Activated CD8-positive, alpha-beta memory T cell treated with anti-CD3 and anti-CD28 coated beads, Interleukin-2, amount 10 ng/mL, durations not matched to agents 7 days and 5 days (primary cell): ENCODE measurements around the gene TTC3. TPM values are rescaled to one million over a fixed set of nuclear protein-coding genes. Genes with fewer than 3 reads are reported as not detected.
"Not testable (repeated sequence)": the region's sequence is repeated elsewhere in the genome, so short reads cannot be mapped to it uniquely, and the experiment has no call there.

Source experiments
- ATAC-seq: fragments of 150-1000 bp; cut with Tn5 transposase; one replicate; pipeline ENCODE4 v1.10.0; 2021; ENCODE audit warnings: moderate library complexity
- CTCF ChIA-PET: fragments of 350-600 bp; sonication (Branson Sonifier 250); formaldehyde crosslinking; loops from one replicate; lab custom pipeline; 2021; ENCODE audit warnings: antibody characterized with exemption; lab: Charles Lee
- DNase-seq: peaks from one replicate; pipeline ENCODE4 v3.0.0-alpha.2; 2020
- H3K27ac Mint-ChIP-seq: one replicate; pipeline ENCODE4 v1.8.0; 2021; ENCODE audit warnings: mild to moderate bottlenecking, mixed read lengths
- H3K27me3 Mint-ChIP-seq: one replicate; pipeline ENCODE4 v1.8.0; 2021; ENCODE audit warnings: mixed read lengths
- H3K36me3 Mint-ChIP-seq: one replicate; pipeline ENCODE4 v1.8.0; 2021; ENCODE audit warnings: mild to moderate bottlenecking, mixed read lengths
- H3K4me1 Mint-ChIP-seq: one replicate; pipeline ENCODE4 v1.8.0; 2021; ENCODE audit warnings: mixed read lengths
- H3K4me3 Mint-ChIP-seq: one replicate; pipeline ENCODE4 v1.8.0; 2021; ENCODE audit warnings: mild to moderate bottlenecking, moderate library complexity, mixed read lengths
- H3K9me3 Mint-ChIP-seq: one replicate; pipeline ENCODE4 v1.8.0; 2022; ENCODE audit warnings: low read depth, mixed read lengths
- total RNA-seq, 2 experiments: library from RNA; stranded (reverse); gene quantifications; one replicate each; pipeline ENCODE4 v1.2.3, GENCODE V29; 2021

TTC3 gene, protein sequence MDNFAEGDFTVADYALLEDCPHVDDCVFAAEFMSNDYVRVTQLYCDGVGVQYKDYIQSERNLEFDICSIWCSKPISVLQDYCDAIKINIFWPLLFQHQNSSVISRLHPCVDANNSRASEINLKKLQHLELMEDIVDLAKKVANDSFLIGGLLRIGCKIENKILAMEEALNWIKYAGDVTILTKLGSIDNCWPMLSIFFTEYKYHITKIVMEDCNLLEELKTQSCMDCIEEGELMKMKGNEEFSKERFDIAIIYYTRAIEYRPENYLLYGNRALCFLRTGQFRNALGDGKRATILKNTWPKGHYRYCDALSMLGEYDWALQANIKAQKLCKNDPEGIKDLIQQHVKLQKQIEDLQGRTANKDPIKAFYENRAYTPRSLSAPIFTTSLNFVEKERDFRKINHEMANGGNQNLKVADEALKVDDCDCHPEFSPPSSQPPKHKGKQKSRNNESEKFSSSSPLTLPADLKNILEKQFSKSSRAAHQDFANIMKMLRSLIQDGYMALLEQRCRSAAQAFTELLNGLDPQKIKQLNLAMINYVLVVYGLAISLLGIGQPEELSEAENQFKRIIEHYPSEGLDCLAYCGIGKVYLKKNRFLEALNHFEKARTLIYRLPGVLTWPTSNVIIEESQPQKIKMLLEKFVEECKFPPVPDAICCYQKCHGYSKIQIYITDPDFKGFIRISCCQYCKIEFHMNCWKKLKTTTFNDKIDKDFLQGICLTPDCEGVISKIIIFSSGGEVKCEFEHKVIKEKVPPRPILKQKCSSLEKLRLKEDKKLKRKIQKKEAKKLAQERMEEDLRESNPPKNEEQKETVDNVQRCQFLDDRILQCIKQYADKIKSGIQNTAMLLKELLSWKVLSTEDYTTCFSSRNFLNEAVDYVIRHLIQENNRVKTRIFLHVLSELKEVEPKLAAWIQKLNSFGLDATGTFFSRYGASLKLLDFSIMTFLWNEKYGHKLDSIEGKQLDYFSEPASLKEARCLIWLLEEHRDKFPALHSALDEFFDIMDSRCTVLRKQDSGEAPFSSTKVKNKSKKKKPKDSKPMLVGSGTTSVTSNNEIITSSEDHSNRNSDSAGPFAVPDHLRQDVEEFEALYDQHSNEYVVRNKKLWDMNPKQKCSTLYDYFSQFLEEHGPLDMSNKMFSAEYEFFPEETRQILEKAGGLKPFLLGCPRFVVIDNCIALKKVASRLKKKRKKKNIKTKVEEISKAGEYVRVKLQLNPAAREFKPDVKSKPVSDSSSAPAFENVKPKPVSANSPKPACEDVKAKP (N-terminal part only)
- total RNA-seq = 10 to 100 TPM; 44.0 to 55.0 TPM

DNA sequence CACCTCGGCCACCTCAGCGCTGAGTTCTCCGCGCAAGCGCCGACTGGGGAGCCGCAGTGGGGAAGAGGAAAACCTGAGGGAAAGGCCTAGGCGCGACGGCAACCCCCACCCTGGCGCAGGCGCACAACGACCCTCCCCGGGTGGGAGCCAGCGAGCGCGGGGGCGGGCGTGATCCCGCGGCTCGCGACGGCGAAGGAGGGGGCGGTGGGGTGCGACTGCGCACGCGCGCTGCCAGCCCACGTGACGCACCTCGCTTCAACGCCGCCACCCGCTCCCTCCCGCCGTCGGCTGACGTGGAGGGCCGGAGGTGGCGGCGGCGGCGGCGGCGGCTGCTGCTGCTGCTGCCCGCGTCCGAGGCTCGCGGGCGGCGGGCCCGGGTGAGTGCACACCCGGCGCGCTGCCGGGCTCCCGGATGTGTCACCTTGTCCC lies at the start of gene TTC3, which contains the start of gene PIGP:
TTC3 (plus strand) TSS at position 267 of the 429 bp plus-strand sequence. CDS start 14,004 bp downstream, outside the sequence.
PIGP (minus strand) TSS at position 84 of the 429 bp plus-strand sequence. CDS start 556 bp downstream, outside the sequence.
- CTCF ChIA-PET = no interaction called here
- peaks cover 18% of the 10 kb centered on the region for H3K36me3 Mint-ChIP-seq
- peak within 1 kb of the TSS; percentile 91 for H3K27ac Mint-ChIP-seq
- H3K9me3 Mint-ChIP-seq = no peaks in the 10 kb centered on the region
- H3K27me3 Mint-ChIP-seq = no peaks in the 10 kb centered on the region
- peaks cover 42% of the 10 kb centered on the region for H3K4me1 Mint-ChIP-seq
- DNase-seq = peak; percentile 93
- ATAC-seq = peak; percentile 81
- peak within 1 kb of the TSS; percentile 87 for H3K4me3 Mint-ChIP-seq

DNA sequence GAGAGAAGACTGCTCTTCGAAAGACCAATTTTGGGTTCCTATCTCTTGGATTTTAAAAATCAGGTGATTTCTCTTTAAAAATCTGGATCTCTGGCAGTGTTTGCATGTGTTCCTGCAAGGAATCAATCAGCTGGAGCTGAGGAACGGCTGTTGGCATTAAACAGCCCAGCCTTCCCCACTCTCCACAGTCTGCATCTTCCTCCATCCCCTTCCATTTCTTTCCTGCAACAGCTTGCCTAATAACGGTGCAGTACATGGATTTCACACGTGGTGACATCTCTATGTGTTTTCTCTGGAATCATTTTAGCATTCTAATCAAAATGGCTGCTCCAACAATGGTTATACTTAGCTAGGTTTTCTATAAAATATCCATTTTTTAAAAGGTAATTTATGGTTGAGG lies 46.6 kb upstream of the TTC3 start:
- CTCF ChIA-PET = interaction anchor here (0.8 to 1.8 kb wide), 2 partner anchors 11 to 53 kb away, joined by 3 to 8 read pairs; no protein-coding TSS in a partner anchor
- Mint-ChIP-seq H3K4me1 (no peaks in the 10 kb centered on the region), H3K27ac (no peak overlapping the region), H3K27me3 (peaks cover 6% of the 10 kb centered on the region), H3K9me3 (no peaks in the 10 kb centered on the region), H3K36me3 (no peaks in the 10 kb centered on the region), H3K4me3 (no peak overlapping the region)
- no peak for ATAC-seq
- no peak for DNase-seq

DNA sequence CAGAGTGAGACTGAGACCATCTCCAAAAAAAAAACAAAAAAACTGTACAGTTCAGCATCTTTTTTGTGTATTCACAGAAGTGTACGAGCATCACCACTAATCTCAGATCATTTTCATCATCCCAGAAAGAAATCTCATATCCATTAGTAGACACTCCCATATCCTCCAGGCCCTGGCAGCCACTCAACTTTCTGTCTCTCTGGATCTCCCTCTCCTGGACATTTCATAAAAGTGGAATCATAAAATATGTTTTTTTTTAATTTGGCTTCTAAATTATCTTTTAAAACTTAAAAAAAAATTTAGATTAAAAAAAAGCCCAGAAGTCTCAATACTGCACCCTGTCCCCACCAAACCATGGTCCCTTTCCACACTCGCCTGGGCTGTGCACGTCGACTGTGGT lies 44.5 kb upstream of the TTC3 start:
- DNase-seq = no peak
- H3K27ac Mint-ChIP-seq = no peak overlapping the region
- no peaks in the 10 kb centered on the region for H3K36me3 Mint-ChIP-seq
- no peak for ATAC-seq
- H3K9me3 Mint-ChIP-seq = no peaks in the 10 kb centered on the region
- no peak overlapping the region for H3K4me3 Mint-ChIP-seq
- CTCF ChIA-PET = no interaction called here
- H3K27me3 Mint-ChIP-seq = peaks cover 6% of the 10 kb centered on the region
- no peaks in the 10 kb centered on the region for H3K4me1 Mint-ChIP-seq

DNA sequence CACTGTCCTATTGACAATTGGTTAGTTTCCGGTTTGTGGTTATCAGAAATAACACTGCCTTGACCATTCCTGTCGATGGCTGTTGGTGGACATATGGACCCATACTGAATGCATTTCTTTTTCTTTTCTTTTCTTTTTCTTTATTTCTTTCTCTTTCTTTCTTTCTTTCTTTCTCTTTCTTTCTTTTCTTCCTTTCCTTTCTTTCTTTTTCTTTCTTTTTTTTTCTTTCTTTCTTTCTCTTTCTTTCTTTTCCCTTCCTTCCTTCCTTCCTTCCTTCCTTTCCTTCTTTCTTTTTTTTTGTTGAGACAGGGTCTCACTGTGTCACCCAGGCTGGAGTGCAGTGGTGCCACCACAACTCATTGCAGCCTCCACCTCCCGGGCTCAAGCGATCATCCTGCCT lies 42.2 kb upstream of the TTC3 start:
- CTCF ChIA-PET = no interaction called here
- DNase-seq (no peak), ATAC-seq (no peak)
- Mint-ChIP-seq H3K36me3 (no peaks in the 10 kb centered on the region), H3K4me1 (no peaks in the 10 kb centered on the region), H3K9me3 (no peaks in the 10 kb centered on the region), H3K27me3 (peaks cover 6% of the 10 kb centered on the region), H3K27ac (no peak overlapping the region), H3K4me3 (no peak overlapping the region)

DNA sequence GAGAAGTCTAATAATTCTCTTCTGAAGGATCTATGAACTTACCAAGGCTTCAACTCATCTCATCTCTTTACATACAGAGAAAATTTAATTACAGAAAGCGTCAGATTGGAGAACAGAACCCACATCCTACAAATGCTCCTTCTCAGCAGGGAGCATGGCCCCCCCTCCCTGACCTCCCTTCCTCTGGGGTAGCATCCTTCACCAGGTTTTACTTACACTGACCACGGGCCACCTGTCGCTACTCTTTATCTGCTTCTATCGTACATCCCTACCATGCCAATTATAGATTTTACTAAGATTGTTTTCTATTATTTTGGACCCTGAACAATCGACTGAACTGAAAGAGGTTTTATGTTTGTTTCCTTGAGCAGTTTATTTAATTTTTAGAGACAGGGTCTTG lies 40.8 kb upstream of the TTC3 start:
- H3K36me3 Mint-ChIP-seq = no peaks in the 10 kb centered on the region
- no peak for ATAC-seq
- CTCF ChIA-PET = no interaction called here
- no peak overlapping the region for H3K27ac Mint-ChIP-seq
- no peaks in the 10 kb centered on the region for H3K27me3 Mint-ChIP-seq
- no peaks in the 10 kb centered on the region for H3K4me1 Mint-ChIP-seq
- no peak for DNase-seq
- no peak overlapping the region for H3K4me3 Mint-ChIP-seq
- H3K9me3 Mint-ChIP-seq = no peaks in the 10 kb centered on the region

DNA sequence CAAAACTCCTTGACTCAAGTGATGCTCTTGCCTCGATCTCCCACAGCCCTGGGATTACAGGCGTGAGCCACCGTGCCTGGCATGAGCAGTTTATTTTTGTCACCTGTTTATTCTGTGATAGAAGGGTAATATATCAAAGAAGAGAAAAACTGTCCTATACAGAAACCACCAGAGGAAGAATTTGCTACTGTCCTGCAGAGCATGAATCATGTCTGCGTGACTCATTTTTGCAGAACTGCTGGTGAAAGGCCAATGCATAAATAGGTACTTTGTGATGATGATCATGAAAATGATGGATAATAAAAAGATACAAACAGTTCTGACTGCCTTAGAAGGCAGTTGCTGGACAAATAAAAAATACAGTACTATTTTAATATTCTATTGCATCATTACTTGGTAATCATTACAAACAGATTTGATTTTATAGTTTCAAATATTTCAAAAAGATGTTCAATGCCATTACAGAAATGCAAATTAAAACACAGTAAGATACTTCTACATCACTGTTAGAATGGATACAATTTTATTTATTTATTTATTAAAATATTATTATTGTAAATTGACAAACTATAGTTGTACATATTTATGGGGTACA lies 40.1 kb upstream of the TTC3 start:
- peaks cover 2% of the 10 kb centered on the region for H3K27me3 Mint-ChIP-seq
- H3K4me1 Mint-ChIP-seq = no peaks in the 10 kb centered on the region
- no peak overlapping the region for H3K27ac Mint-ChIP-seq
- no peak for ATAC-seq
- no peak for DNase-seq
- no peaks in the 10 kb centered on the region for H3K9me3 Mint-ChIP-seq
- H3K4me3 Mint-ChIP-seq = no peak overlapping the region
- no peaks in the 10 kb centered on the region for H3K36me3 Mint-ChIP-seq
- CTCF ChIA-PET = no interaction called here

DNA sequence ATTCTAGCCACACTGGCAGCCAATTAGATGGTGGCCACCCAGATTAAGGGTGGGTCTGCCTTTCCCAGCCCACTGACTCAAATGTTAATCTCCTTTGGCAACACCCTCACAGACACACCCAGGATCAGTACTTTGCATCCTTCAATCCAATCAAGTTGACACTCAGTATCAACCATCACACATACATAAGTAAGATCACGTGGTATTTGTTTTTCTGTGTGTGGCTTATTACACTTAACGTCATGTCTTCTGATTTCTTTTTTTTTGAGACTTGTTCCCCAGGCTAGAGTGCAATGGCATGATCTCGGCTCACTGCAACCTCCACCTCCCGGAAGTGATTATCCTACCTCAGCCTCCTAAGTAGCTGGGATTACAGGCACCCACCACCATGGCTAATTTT lies 38.7 kb upstream of the TTC3 start:
- CTCF ChIA-PET = not testable (repeated sequence)

DNA sequence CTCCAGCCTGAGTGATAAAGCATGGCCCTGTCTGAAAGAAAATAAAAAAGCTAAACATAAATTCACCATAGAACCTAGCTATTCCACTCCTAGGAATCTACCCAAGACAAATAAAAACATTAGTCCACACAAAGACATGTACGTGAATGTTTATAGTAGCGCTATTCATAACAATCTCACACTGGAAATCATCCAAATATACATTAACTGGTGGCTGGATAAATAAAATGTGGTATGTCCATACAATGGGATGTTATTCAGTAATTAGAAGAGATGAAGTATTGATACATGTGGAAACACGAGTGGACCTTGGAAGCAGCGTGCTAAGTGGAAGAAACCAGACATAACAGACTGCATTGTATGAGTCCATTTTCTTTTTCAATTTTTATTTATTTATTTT lies 36.9 kb upstream of the TTC3 start:
- CTCF ChIA-PET = no interaction called here

More for the DNA sequence above, 38.7 kb upstream of the TTC3 start:
- not testable (repeated sequence) for H3K4me1 Mint-ChIP-seq, H3K9me3 Mint-ChIP-seq, H3K4me3 Mint-ChIP-seq, H3K36me3 Mint-ChIP-seq, ATAC-seq, H3K27me3 Mint-ChIP-seq, H3K27ac Mint-ChIP-seq, DNase-seq

DNA sequence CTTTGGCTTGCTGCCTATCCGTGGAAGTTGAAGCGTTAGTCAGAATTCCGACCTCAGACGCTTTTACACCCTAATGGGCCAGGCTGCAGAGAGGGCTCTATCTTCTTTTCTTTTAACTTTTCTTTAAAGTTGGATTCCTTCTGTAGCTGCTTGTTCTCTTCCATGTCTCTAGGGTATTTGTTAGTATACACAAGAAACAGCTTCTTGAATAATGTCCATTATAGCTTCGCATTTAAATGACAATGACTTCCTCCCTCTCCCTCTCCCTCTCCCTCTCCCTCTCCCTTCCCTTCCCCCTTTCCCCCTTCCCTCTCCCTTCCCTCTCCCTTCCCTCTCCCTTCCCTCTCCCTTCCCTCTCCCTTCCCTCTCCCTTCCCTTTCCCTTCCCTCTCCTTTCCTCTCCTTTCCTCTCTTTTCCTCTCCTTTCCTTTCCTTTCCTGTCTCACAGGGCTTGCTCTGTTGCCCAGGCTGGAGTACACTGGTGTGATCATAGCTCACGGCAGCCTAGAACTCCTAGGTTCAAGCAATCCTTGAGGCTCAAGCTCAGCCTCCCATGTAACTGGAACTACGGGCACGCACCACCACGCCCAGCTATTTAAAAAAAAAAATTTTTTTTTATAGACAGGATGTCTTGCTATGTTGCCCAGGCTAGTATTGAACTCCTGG lies 33.5 kb upstream of the TTC3 start:
- Mint-ChIP-seq H3K4me1 (peaks cover under 1% of the 10 kb centered on the region), H3K4me3 (no peak overlapping the region), H3K27ac (no peak overlapping the region), H3K27me3 (peaks cover 3% of the 10 kb centered on the region), H3K36me3 (no peaks in the 10 kb centered on the region), H3K9me3 (no peaks in the 10 kb centered on the region)
- DNase-seq (no peak), ATAC-seq (no peak)
- CTCF ChIA-PET = interaction anchor here (0.5 to 0.7 kb wide), 2 partner anchors 224 to 449 kb away, joined by 3 to 4 read pairs; no protein-coding TSS in a partner anchor

More for the DNA sequence above, 36.9 kb upstream of the TTC3 start:
- no peaks in the 10 kb centered on the region for H3K4me1 Mint-ChIP-seq
- no peak for ATAC-seq
- H3K27ac Mint-ChIP-seq = no peak overlapping the region
- no peak for DNase-seq
- no peaks in the 10 kb centered on the region for H3K9me3 Mint-ChIP-seq
- H3K4me3 Mint-ChIP-seq = no peak overlapping the region
- no peaks in the 10 kb centered on the region for H3K36me3 Mint-ChIP-seq
- peaks cover 3% of the 10 kb centered on the region for H3K27me3 Mint-ChIP-seq

DNA sequence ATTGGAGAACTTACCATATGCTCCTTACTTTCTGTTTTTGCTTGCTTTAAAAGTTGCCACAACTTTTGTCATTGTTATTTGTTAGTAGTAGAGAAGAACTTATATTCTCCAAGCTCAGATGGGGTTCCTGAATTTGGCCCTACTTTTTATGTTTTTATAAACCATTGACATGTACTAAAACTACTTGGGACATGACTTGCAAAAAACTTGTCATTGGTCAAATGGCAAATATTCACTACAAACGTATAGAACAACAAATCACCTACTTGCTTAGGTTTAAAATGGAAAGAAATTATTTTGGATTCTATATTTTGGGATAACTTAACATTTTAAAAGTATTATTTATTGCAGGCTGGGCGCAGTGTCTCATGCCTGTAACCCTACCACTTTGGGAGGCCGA lies 32.8 kb upstream of the TTC3 start:
- ATAC-seq (no peak), DNase-seq (no peak)
- Mint-ChIP-seq H3K9me3 (no peaks in the 10 kb centered on the region), H3K4me3 (no peak overlapping the region), H3K27ac (no peak overlapping the region), H3K36me3 (no peaks in the 10 kb centered on the region), H3K27me3 (peaks cover 3% of the 10 kb centered on the region), H3K4me1 (peaks cover 8% of the 10 kb centered on the region)
- CTCF ChIA-PET = interaction anchor here (0.6 kb wide), 1 partner anchor 303 kb away, joined by 3 read pairs; no protein-coding TSS in a partner anchor

DNA sequence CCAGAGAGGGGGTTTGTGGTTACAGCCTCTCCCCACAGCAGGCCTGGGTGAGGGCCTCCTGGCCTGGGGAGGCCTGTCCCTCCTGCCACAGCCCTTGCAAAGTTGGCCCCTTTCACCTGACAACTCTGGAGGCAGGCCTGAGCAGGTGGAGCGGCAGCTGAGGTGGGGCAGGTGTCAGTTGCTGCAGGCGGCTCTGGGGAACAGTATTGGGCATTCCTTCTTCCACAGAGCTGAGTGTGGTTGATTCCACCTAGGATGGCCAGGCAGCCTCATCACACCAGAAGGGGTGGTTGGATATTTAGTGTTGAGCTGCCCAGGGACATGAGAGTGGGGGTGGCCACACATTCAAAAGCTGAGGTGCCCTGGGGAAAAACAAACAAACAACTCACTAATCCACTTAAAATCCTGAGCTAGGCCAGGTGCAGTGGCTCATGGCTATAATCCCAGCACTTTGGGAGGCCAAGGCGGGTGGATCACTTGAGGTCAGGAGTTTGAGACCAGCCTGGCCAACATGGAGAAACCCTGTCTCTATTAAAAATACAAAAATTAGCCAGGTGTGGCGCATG lies 31.3 kb upstream of the TTC3 start:
- peaks cover 12% of the 10 kb centered on the region for H3K27me3 Mint-ChIP-seq
- H3K4me1 Mint-ChIP-seq = peaks cover 14% of the 10 kb centered on the region
- no peak for ATAC-seq
- CTCF ChIA-PET = interaction anchor here (1.6 kb wide), 1 partner anchor 31 kb away, joined by 3 read pairs; no protein-coding TSS in a partner anchor
- DNase-seq = no peak
- H3K27ac Mint-ChIP-seq = no peak overlapping the region
- no peaks in the 10 kb centered on the region for H3K9me3 Mint-ChIP-seq
- H3K36me3 Mint-ChIP-seq = no peaks in the 10 kb centered on the region
- H3K4me3 Mint-ChIP-seq = no peak overlapping the region

DNA sequence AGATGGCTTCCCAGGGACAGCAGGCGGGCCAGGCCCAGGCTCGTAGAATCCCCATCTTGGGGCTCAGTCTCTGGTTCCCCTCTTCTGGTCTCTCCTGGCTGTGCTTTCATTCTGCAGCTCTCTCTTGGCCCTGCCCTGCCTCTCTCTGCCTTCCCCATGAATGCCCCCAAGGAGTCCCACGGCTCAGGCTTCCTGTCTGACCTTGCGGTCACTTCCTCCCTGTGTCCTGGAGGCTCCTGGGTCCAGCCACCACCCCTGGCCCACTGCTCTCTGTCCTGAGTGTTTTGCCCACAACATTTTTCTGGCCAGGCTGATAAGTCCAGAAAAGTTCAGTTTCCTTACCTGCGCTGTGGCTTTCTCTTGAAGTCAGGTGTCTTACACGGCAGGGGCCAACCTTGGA lies 29.2 kb upstream of the TTC3 start:
- Mint-ChIP-seq H3K4me3 (no peak overlapping the region), H3K27me3 (peaks cover 14% of the 10 kb centered on the region), H3K27ac (no peak overlapping the region), H3K36me3 (no peaks in the 10 kb centered on the region), H3K9me3 (no peaks in the 10 kb centered on the region), H3K4me1 (peaks cover 14% of the 10 kb centered on the region)
- CTCF ChIA-PET = no interaction called here
- ATAC-seq = no peak
- no peak for DNase-seq
